ENCODE data around the gene MSL2.
"Not testable (repeated sequence)": the region's sequence is repeated elsewhere in the genome, so short reads cannot be mapped to it uniquely, and the experiment has no call there.

The MSL2 gene

GRCh38 chr3:136149667-136150066 lies 46.5 kb downstream of the MSL2 start:
- H3K4me3 ChIP-seq (IDR thresholded peaks at IDR 0.05; ENCODE audit: insufficient read depth, low read depth, low read length), result no peak overlapping the region
- peaks cover 76% of the 10 kb centered on the region for H3K79me2 ChIP-seq (ENCODE audit: insufficient read depth, low read depth)
- H3K27me3 ChIP-seq (ENCODE audit: insufficient read depth, low read depth), result no peaks in the 10 kb centered on the region
- TF ChIP-seq, protein P1, sequence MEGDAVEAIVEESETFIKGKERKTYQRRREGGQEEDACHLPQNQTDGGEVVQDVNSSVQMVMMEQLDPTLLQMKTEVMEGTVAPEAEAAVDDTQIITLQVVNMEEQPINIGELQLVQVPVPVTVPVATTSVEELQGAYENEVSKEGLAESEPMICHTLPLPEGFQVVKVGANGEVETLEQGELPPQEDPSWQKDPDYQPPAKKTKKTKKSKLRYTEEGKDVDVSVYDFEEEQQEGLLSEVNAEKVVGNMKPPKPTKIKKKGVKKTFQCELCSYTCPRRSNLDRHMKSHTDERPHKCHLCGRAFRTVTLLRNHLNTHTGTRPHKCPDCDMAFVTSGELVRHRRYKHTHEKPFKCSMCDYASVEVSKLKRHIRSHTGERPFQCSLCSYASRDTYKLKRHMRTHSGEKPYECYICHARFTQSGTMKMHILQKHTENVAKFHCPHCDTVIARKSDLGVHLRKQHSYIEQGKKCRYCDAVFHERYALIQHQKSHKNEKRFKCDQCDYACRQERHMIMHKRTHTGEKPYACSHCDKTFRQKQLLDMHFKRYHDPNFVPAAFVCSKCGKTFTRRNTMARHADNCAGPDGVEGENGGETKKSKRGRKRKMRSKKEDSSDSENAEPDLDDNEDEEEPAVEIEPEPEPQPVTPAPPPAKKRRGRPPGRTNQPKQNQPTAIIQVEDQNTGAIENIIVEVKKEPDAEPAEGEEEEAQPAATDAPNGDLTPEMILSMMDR (conservative IDR thresholded peaks at IDR 0.05; ENCODE audit: low read depth, low read length), result no peak
- H3K27ac ChIP-seq, result no peak overlapping the region
- H4K20me1 ChIP-seq (ENCODE audit: insufficient read depth), result peaks cover 44% of the 10 kb centered on the region
- H2AFZ ChIP-seq (ENCODE audit: low read depth), result no peak overlapping the region
- H3K4me1 ChIP-seq (ENCODE audit: low read depth, poor library complexity, severe bottlenecking), result peaks cover 2% of the 10 kb centered on the region
- no peak overlapping the region for H3K9ac ChIP-seq
- H3K36me3 ChIP-seq (ENCODE audit: insufficient read depth), result peaks cover 6% of the 10 kb centered on the region; the same call in 1 of the 2 replicates
- no peak overlapping the region for H3K4me2 ChIP-seq

DNA sequence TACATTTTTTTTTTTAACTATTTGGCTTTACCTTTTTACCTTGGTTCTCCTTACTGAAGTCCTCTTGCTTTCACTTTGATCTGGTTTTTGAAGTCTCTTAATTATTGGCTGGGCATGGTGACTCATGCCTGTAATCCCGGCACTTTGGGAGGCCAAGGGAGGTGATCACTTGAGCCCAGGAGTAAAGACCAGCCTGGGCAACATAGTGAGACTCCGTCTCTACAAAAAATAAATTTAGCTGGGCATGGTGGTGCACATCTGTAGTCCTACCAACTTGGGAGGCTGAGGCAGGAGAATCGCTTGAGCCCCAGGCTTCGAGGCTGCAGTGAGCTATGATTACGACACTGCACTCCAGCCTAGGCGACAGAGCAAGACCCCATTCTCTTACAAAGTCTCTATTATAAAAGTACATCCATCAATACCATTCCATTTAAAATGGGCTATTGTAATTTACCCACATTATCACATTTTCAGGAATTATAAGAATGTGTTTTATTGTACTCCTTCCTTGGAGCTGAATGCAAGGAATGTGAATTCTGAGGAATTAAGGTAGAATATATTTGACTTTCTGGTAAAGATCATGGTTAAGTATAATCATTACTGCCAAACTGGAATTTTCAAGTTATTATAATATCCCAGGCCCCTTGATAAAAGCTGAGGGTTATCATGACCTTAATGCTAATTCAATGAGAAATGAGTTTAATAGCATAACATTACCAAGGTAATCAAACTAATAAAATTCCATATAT lies 49.0 kb downstream of the MSL2 start:
- Histone ChIP-seq H3K36me3 (ENCODE audit: insufficient read depth) (peaks cover 6% of the 10 kb centered on the region; the same call in 1 of the 2 replicates), H3K4me3 (IDR thresholded peaks at IDR 0.05; ENCODE audit: insufficient read depth, low read depth, low read length) (no peak overlapping the region), H3K79me2 (ENCODE audit: insufficient read depth, low read depth) (peaks cover 50% of the 10 kb centered on the region; the same call in 1 of the 2 replicates), H3K4me2 (no peak overlapping the region), H2AFZ (ENCODE audit: low read depth) (no peak overlapping the region), H3K27ac (no peak overlapping the region), H3K9ac (no peak overlapping the region), H3K4me1 (ENCODE audit: low read depth, poor library complexity, severe bottlenecking) (no peaks in the 10 kb centered on the region), H3K27me3 (ENCODE audit: insufficient read depth, low read depth) (no peaks in the 10 kb centered on the region), H4K20me1 (ENCODE audit: insufficient read depth) (peaks cover 27% of the 10 kb centered on the region)
- TF ChIP-seq, protein P1 (conservative IDR thresholded peaks at IDR 0.05; ENCODE audit: low read depth, low read length), result no peak

DNA sequence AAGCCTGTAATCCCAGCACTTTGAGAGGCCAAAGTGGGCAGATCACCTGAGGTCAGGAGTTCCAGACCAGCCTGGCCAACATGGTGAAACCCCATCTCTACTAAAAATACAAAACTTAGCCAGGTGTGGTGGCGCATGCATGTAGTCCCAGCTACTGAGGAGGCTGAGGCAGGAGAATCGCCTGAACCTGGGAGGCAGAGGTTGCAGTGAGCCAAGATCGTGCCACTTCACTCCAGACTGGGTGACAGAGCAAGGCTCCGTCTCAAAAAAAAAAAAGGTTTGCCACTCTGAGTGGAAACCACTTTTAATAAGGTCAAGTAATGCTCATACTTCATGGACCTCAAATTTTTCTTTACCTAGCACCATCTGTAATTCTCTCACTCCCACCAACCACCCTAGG lies 51.7 kb downstream of the MSL2 start:
- H3K4me2 ChIP-seq; H3K27ac ChIP-seq; H2AFZ ChIP-seq (ENCODE audit: low read depth); H3K4me1 ChIP-seq (ENCODE audit: low read depth, poor library complexity, severe bottlenecking); H3K27me3 ChIP-seq (ENCODE audit: insufficient read depth, low read depth); H3K36me3 ChIP-seq (ENCODE audit: insufficient read depth); H3K9ac ChIP-seq; H3K4me3 ChIP-seq (IDR thresholded peaks at IDR 0.05; ENCODE audit: insufficient read depth, low read depth, low read length): not testable (repeated sequence)
- Histone ChIP-seq H3K79me2 (ENCODE audit: insufficient read depth, low read depth) (peaks cover 24% of the 10 kb centered on the region; the same call in 1 of the 2 replicates), H4K20me1 (ENCODE audit: insufficient read depth) (peaks cover 15% of the 10 kb centered on the region)

DNA sequence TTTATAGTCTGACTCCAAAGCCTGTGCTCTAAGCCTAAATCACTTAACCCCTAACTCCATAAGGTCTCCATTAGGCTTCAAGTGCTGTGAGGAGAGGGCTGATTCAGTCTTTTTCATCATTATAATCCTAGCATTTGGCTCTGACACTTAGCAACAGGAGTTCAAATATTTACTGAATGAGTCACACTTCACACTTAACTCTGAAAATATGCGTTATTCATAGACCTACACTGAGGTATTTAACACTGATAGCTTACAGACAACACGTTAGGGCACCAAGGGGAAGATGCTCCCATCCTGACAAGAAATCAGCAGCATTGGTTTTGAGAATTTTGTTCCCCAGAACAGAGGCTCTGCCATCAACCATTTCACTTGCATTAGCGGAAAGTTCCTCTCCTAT lies 53.5 kb downstream of the MSL2 start:
- no peak overlapping the region for H3K27ac ChIP-seq
- no peak overlapping the region for H2AFZ ChIP-seq (ENCODE audit: low read depth)
- peaks cover 8% of the 10 kb centered on the region; the same call in 1 of the 2 replicates for H3K79me2 ChIP-seq (ENCODE audit: insufficient read depth, low read depth)
- peaks cover 4% of the 10 kb centered on the region for H4K20me1 ChIP-seq (ENCODE audit: insufficient read depth)
- no peaks in the 10 kb centered on the region for H3K27me3 ChIP-seq (ENCODE audit: insufficient read depth, low read depth)
- H3K4me1 ChIP-seq (ENCODE audit: low read depth, poor library complexity, severe bottlenecking), result no peaks in the 10 kb centered on the region
- no peaks in the 10 kb centered on the region for H3K36me3 ChIP-seq (ENCODE audit: insufficient read depth)
- H3K4me2 ChIP-seq, result no peak overlapping the region
- H3K9ac ChIP-seq, result no peak overlapping the region
- H3K4me3 ChIP-seq (IDR thresholded peaks at IDR 0.05; ENCODE audit: insufficient read depth, low read depth, low read length), result no peak overlapping the region
- TF ChIP-seq, protein P1 (conservative IDR thresholded peaks at IDR 0.05; ENCODE audit: low read depth, low read length), result no peak

DNA sequence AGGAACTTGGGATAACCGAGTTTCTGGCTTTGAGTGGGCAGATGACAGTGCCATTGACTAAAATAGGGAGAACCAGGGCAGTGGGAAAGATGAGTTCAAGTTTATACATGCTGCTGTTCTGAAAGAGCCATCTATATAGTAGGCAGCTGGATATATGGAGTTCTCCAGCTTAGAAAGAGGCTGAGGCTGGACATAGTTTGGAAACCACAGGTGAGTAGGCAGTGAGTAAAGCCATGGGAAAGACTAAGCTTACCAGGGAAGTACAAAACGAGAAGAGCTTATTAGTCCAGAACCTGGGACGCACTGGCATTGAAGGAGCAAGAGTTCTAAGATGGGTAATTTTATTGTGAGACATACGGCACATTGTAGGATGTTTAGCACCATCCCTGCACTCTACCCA lies 54.2 kb downstream of the MSL2 start:
- no peak overlapping the region for H3K9ac ChIP-seq
- H3K27me3 ChIP-seq (ENCODE audit: insufficient read depth, low read depth), result no peaks in the 10 kb centered on the region
- H3K4me2 ChIP-seq, result no peak overlapping the region
- no peak overlapping the region for H3K27ac ChIP-seq
- H3K4me1 ChIP-seq (ENCODE audit: low read depth, poor library complexity, severe bottlenecking), result no peaks in the 10 kb centered on the region
- H3K4me3 ChIP-seq (IDR thresholded peaks at IDR 0.05; ENCODE audit: insufficient read depth, low read depth, low read length), result no peak overlapping the region
- peaks cover under 1% of the 10 kb centered on the region; the same call in 1 of the 2 replicates for H3K79me2 ChIP-seq (ENCODE audit: insufficient read depth, low read depth)
- TF ChIP-seq, protein P1 (conservative IDR thresholded peaks at IDR 0.05; ENCODE audit: low read depth, low read length), result no peak
- no peak overlapping the region for H2AFZ ChIP-seq (ENCODE audit: low read depth)
- H4K20me1 ChIP-seq (ENCODE audit: insufficient read depth), result no peaks in the 10 kb centered on the region; the same call in 1 of the 2 replicates
- H3K36me3 ChIP-seq (ENCODE audit: insufficient read depth), result no peaks in the 10 kb centered on the region
